ENCODE data around the gene NPEPPS.
"Not testable (repeated sequence)": the region's sequence is repeated elsewhere in the genome, so short reads cannot be mapped to it uniquely, and the experiment has no call there.

DNA sequence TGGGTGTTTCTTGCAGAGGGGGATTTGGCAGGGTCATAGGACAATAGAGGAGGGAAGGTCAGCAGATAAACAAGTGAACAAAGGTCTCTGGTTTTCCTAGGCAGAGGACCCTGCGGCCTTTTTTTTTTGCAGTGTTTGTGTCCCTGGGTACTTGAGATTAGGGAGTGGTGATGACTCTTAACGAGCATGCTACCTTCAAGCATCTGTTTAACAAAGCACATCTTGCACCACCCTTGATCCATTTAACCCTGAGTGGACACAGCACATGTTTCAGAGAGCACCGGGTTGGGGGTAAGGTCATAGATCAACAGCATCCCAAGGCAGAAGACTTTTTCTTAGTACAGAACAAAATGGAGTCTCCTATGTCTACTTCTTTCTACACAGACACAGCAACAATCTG, 25.2 kb downstream of the NPEPPS start:
- TF ChIP-seq POLR2A (IDR thresholded peaks at IDR 0.05; ENCODE audit: low read length); GATA1 (IDR thresholded peaks at IDR 0.05; ENCODE audit: low read depth, low read length): not testable (repeated sequence)
